ENCODE results near the gene SLC22A2.
A peak's percentile ranks its signal among the peaks of the same experiment; 100 is the strongest.

SLC22A2 gene

GRCh38 chr6:160221918-160222317, 36.7 kb downstream of the SLC22A2 start:
- no peak for FAIRE-seq

DNA sequence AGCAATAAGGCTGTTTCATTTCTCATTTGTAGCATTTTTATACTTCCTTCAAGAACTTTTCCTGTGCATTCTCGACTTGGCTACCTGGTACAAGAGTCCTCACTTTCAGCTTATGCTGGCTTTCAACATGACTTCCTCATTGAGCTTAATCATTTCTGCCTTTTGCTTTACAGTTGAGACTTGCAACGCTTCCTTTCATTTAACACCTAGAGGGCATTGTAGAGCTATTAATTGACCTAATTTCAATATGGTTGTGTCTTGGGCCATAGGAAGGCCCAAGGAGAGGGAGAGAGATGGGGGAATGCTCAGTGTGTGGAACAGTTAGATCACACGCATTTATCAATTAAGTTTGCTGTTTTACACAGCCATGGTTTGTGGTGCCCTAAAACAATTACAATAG, 37.2 kb downstream of the SLC22A2 start:
- peak; percentile 64 for FAIRE-seq
- no peak for DNase-seq (ENCODE audit: extremely low spot score, insufficient read length, low read depth)

More at GRCh38 chr6:160221918-160222317, 36.7 kb downstream of the SLC22A2 start:
- no peak for DNase-seq (ENCODE audit: extremely low spot score, insufficient read length, low read depth)

- FAIRE-seq (no peak), DNase-seq (ENCODE audit: extremely low spot score, insufficient read length, low read depth) (no peak)
Measured at GRCh38 chr6:160218810-160219209, 39.8 kb downstream of the SLC22A2 start.

GRCh38 chr6:160217863-160218262, 40.8 kb downstream of the SLC22A2 start:
- FAIRE-seq (no peak), DNase-seq (ENCODE audit: extremely low spot score, insufficient read length, low read depth) (no peak)

- DNase-seq (ENCODE audit: extremely low spot score, insufficient read length, low read depth) (no peak), FAIRE-seq (no peak)
Measured at GRCh38 chr6:160217073-160217472, 41.5 kb downstream of the SLC22A2 start.

DNA sequence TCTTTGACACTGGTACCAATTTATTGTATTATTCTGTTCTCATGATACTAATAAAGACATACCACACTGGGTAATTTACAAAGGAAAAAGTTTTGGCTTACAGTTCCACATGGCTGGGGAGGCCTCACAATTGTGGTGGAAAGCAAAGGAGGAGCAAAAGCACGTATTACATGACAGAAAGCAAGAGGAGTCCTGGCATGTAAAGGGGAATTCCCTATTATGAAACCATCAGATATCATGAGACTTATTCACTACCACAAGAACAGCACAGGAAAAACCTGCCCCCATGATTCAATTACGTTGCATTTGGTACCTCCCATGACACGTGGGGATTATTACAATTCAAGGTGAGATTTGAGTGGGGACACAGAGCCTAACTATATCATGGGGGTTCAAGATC, 43.4 kb downstream of the SLC22A2 start:
- FAIRE-seq (no peak), DNase-seq (ENCODE audit: extremely low spot score, insufficient read length, low read depth) (no peak)

DNA sequence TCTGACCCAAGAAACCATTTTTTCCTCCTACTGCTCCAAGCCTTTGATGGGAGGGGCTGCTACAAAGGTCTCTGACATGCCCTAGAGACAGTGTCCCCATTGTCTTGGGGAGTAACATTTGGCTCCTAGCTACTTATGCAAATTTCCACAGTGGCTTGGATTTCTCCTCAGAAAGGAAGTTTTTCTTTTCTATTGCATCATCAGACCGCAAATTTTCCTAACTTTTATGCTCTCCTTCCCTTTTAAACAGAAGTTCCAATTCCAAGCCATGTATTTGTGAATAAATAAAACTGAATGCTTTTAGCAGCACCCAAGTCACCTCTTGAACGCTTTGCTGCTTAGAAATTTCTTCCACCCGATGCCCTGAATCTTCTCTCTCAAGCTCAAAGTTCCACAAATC, 51.0 kb downstream of the SLC22A2 start:
- no peak for FAIRE-seq

GRCh38 chr6:160204710-160205109, 53.9 kb downstream of the SLC22A2 start:
- no peak for DNase-seq (ENCODE audit: extremely low spot score, insufficient read length, low read depth)
- FAIRE-seq = no peak

More for the DNA sequence above, 51.0 kb downstream of the SLC22A2 start:
- no peak for DNase-seq (ENCODE audit: extremely low spot score, insufficient read length, low read depth)

- FAIRE-seq (no peak), DNase-seq (ENCODE audit: extremely low spot score, insufficient read length, low read depth) (no peak)
Measured at GRCh38 chr6:160203953-160204352, 54.7 kb downstream of the SLC22A2 start.

DNA sequence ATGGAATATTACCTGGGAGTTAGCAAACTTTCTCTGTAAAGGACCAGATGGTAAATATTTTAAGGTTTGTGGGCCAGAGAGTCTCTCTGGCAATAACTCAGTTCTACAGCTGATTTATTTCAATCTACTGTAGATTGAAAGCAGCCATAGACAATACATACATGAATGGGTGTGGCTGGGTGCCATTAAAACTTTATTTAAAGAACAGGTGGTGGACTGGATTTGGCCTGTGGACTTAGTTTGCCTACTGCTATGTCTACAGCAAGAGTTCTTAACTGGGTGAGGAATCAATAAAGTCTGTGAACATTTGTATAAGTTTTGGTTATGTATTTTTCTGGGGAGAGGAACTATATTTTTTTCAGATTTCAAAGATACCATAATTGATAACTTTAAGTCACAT, 55.1 kb downstream of the SLC22A2 start:
- no peak for DNase-seq (ENCODE audit: extremely low spot score, insufficient read length, low read depth)
- no peak for FAIRE-seq

DNA sequence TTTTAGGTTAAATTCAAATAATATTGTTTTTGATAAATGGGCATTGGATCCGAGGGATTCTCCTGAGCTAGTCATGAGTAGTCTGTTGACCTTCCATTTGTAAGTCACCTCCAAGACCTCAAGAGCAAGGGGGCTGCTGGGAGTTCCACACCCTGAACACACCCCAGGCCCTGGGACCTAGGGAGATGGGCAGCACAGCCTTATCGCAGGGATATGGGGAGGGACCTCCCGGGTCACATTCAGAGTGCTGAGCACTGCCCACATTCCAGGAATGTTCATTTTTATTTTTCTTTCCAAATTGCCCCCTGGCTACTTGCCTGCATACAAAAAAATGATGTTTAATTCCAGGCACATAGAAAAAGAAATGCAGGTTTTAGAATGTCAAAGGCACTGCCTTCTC, 55.5 kb downstream of the SLC22A2 start:
- DNase-seq (ENCODE audit: extremely low spot score, insufficient read length, low read depth) (no peak), FAIRE-seq (no peak)

DNA sequence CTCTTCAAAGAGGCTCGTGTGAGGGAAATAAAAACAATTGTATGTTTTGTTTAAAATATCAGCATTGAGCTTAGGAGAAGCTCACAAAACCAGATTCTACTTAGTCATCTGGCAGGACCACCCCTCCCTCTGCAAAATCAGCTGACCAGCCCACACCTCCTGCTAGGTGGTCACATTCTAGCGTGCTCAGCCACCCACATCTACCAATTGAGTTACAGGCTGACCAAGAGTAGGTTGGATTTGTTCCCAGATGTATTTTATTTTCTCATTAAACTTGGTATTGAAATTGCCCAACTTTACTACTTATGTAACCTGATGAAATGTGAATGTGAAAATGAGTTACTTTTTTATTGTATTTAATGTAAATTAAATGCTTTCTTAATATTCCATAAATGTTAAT, 56.2 kb downstream of the SLC22A2 start:
- FAIRE-seq (no peak), DNase-seq (ENCODE audit: extremely low spot score, insufficient read length, low read depth) (no peak)

- FAIRE-seq = no peak
- no peak for DNase-seq (ENCODE audit: extremely low spot score, insufficient read length, low read depth)
Measured at GRCh38 chr6:160201061-160201460, 57.6 kb downstream of the SLC22A2 start.

DNA sequence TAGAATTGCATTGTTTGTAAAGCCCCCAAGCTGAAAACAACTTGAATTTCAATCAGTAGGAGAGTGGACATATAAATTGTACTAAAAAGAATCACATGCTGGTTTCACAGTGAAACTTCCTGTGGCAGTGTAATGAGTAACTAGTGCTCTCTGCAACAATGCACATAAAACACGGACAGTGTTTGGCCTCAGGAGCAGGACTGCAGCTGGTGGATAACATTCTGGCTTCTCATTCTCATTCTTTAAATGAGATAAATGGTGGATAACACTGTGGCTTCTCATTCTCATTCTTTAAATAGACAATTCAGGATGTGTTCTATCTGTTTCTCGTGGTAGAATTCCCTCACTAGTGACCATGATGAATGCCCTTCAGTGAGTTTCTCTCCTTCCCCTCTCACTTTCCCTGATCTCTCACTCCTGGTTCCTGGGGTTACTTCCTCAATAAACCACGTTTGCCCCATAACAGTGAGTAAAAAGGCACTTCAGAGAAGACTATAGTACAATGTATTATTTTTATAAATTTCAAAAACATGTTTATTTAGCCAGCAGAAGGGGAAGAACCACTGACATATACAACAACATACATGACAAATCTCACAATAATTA, 59.9 kb downstream of the SLC22A2 start:
- peak; percentile 7 for DNase-seq (ENCODE audit: extremely low spot score, insufficient read length, low read depth)
- peak; percentile 75 for FAIRE-seq

DNA sequence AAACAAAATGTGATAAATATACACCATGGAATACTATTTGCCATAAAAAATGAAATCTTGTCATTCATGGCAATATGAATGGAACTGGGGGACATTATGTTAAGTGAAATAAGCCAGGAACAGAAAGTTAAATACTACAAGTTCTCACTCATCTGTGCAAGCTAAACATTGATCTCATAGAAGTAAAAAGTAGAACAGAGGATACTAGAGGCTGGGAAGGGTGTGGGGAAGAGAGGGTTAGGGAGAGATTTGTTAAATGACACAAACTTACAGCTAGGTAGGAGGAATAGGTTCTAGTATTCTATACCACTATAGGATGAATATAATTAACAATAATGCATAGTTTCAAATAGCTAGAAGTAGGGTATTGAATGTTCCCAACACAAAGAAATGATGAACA, 61.0 kb downstream of the SLC22A2 start:
- DNase-seq (ENCODE audit: extremely low spot score, insufficient read length, low read depth) (no peak), FAIRE-seq (no peak)

DNA sequence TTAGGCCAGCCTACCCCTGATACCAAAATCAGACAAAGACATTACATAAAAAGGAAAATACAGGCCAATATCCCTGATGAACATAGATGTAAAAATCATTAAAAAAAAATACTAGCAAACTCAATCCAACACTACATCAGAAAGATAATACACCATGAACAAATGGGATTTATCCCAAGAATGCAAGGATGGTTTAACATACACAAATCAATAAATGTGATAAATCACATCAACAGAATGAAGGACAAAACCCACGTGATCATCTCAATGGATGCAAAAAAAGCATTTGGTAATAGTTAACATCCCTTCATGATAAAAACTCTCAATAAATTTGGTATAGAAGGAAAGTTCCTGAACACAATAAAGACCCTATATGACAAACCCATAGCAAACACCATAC, 63.8 kb downstream of the SLC22A2 start:
- DNase-seq (ENCODE audit: extremely low spot score, insufficient read length, low read depth) = no peak
- FAIRE-seq = no peak

- no peak for DNase-seq (ENCODE audit: extremely low spot score, insufficient read length, low read depth)
- FAIRE-seq = no peak
Measured at GRCh38 chr6:160192840-160193239, 65.8 kb downstream of the SLC22A2 start.

- FAIRE-seq (no peak), DNase-seq (ENCODE audit: extremely low spot score, insufficient read length, low read depth) (no peak)
Measured at GRCh38 chr6:160190973-160191372, 67.6 kb downstream of the SLC22A2 start.

DNA sequence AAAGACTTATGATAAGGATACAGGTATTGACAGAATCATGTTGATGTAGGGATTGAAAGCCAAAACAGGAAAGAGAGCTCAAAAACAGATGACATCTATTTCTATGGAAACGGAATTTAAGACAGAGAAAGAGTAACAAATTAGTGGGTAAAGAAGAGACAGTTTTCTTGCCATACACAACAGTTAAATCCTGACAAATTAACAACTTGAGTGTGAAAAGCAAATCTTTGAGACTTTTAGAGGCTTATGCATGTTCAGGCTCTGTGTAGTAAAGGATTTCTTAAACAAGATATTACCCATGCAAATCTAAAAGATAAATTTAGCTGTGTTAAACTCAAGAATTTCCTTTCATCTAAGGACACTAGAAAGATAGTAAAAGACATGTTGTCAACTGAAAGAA, 68.5 kb downstream of the SLC22A2 start:
- no peak for FAIRE-seq

GRCh38 chr6:160188773-160189172, 69.8 kb downstream of the SLC22A2 start:
- DNase-seq (ENCODE audit: extremely low spot score, insufficient read length, low read depth) (no peak), FAIRE-seq (no peak)

More for the DNA sequence above, 68.5 kb downstream of the SLC22A2 start:
- DNase-seq (ENCODE audit: extremely low spot score, insufficient read length, low read depth) = no peak

DNA sequence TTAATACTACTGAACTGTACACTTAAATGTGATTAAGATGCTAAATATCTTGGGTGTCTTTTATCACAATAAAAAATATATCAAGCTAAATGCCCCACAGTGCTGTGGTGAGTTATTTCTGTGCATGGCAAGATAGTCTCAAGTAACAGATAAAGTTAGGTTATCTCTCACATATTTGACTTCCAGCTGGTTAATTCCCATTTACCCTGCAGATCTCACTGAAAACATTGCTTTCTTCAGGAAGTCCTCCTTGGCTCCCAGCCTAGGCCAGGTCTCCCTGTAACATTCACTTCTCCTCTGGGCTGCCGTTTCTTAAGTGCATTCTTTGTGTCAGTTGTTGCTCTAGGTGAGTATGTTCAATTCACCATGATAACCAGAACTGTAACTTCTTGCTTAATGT, 77.9 kb downstream of the SLC22A2 start:
- FAIRE-seq (no peak), DNase-seq (ENCODE audit: extremely low spot score, insufficient read length, low read depth) (no peak)

GRCh38 chr6:160178271-160178670, 80.3 kb downstream of the SLC22A2 start:
- no peak for DNase-seq (ENCODE audit: extremely low spot score, insufficient read length, low read depth)
- no peak for FAIRE-seq
